IMR-90 (cell line): ENCODE results near the gene NHSL2. TPM values are rescaled to one million over a fixed set of nuclear protein-coding genes. Genes with fewer than 3 reads are reported as not detected.

Experiments used
- ATAC-seq: fragments of 200-7000 bp; cut with Tn5 transposase; 2 replicates; pipeline ENCODE4 v1.9.1; 2020; ENCODE audit warnings: low read depth, mild to moderate bottlenecking, moderate library complexity
- BruUV-seq: library from RNA; stranded (reverse); fragments of 400-500 nt; replicated peaks from 2 replicates; lab custom pipeline; 2021; lab: Mats Ljungman, UMichigan
- CTCF ChIA-PET: fragments of 300-600 bp; formaldehyde crosslinking; extraction: SDS; loops from one replicate; lab custom pipeline; 2021; ENCODE audit warnings: antibody characterized with exemption; lab: Yijun Ruan, JAX
- POLR2A ChIA-PET: fragments of 300-600 bp; sonication (Branson Sonifier 250); formaldehyde crosslinking; loops from one replicate; lab custom pipeline; 2022; ENCODE audit warnings: antibody characterized with exemption; ENCODE audit not compliant: unreplicated experiment; lab: Charles Lee
- DNase-seq: peaks from one replicate; pipeline ENCODE4 v3.0.0; 2013
- H2AFZ ChIP-seq: replicated peaks from 2 replicates; pipeline ENCODE3; 2013; ENCODE audit warnings: low read length, mild to moderate bottlenecking; ENCODE audit not compliant: poor library complexity
- H2AK5ac ChIP-seq: 2 replicates; pipeline ENCODE4 v1.6.1; 2013; ENCODE audit warnings: low read depth, low read length, inconsistent platforms
- H2AK9ac ChIP-seq: replicated peaks from 2 replicates; pipeline ENCODE3; 2013; ENCODE audit warnings: mild to moderate bottlenecking, low read depth, low read length, moderate library complexity; ENCODE audit not compliant: poor library complexity
- H2BK120ac ChIP-seq: 2 replicates; pipeline ENCODE4 v1.6.1; 2013; ENCODE audit warnings: low read depth, low read length, inconsistent platforms
- H2BK15ac ChIP-seq: 3 replicates; pipeline ENCODE4 v1.6.1; 2013; ENCODE audit warnings: low read depth, low read length, inconsistent platforms
- H2BK20ac ChIP-seq: 2 replicates; pipeline ENCODE4 v1.6.1; 2013; ENCODE audit warnings: low read depth, mild to moderate bottlenecking, inconsistent platforms, low read length, moderate library complexity
- H2BK5ac ChIP-seq: 2 replicates; pipeline ENCODE4 v1.6.1; 2013; ENCODE audit warnings: mild to moderate bottlenecking, low read depth, low read length, inconsistent platforms; ENCODE audit not compliant: poor library complexity, severe bottlenecking
- H3K14ac ChIP-seq: replicated peaks from 2 replicates; pipeline ENCODE4 v1.6.1; 2013; ENCODE audit warnings: low read depth, low read length, inconsistent platforms
- H3K18ac ChIP-seq: 2 replicates; pipeline ENCODE4 v1.6.1; 2013; ENCODE audit warnings: low read depth, low read length, control low read depth
- H3K23ac ChIP-seq: 2 replicates; pipeline ENCODE4 v1.6.1; 2013; ENCODE audit warnings: low read depth, low read length, inconsistent platforms
- H3K27ac ChIP-seq: 2 replicates; pipeline ENCODE4 v1.5.1; 2013; ENCODE audit warnings: mild to moderate bottlenecking, control low read depth, low read length; ENCODE audit not compliant: insufficient read depth
- H3K27me3 ChIP-seq: 2 replicates; pipeline ENCODE4 v1.6.1; 2013; ENCODE audit warnings: low read length; ENCODE audit not compliant: control insufficient read depth, insufficient read depth
- H3K36me3 ChIP-seq: 2 replicates; pipeline ENCODE4 v1.6.1; 2013; ENCODE audit warnings: low read length, mixed read lengths; ENCODE audit not compliant: control insufficient read depth, insufficient read depth
- H3K4ac ChIP-seq: 2 replicates; pipeline ENCODE4 v1.6.1; 2013; ENCODE audit warnings: low read depth, low read length, inconsistent platforms
- H3K4me1 ChIP-seq: 2 replicates; pipeline ENCODE4 v1.6.1; 2013; ENCODE audit warnings: low read length, mixed read lengths; ENCODE audit not compliant: control insufficient read depth, insufficient read depth
- H3K4me2 ChIP-seq: 2 replicates; pipeline ENCODE4 v1.6.1; 2013; ENCODE audit warnings: low read depth, mild to moderate bottlenecking, control low read depth, low read length, moderate library complexity
- H3K4me3 ChIP-seq: 2 replicates; pipeline ENCODE4 v1.5.1; 2013; ENCODE audit warnings: low read depth, mild to moderate bottlenecking, control low read depth, low read length, moderate library complexity; ENCODE audit not compliant: insufficient read depth
- H3K56ac ChIP-seq: 2 replicates; pipeline ENCODE4 v1.6.1; 2013; ENCODE audit warnings: low read length, inconsistent platforms; ENCODE audit not compliant: insufficient read depth; ENCODE audit errors: extremely low read depth
- H3K79me1 ChIP-seq, 2 experiments: 2 replicates each; pipeline ENCODE4 v1.6.1; 2013; ENCODE audit warnings: low read length in 2 of 2, inconsistent platforms in 1 of 2, low read depth in 1 of 2
- H3K9ac ChIP-seq: 2 replicates; pipeline ENCODE4 v1.6.1; 2013; ENCODE audit warnings: low read depth, low read length, control low read depth
- H3K9me1 ChIP-seq: 2 replicates; pipeline ENCODE4 v1.6.1; 2013; ENCODE audit warnings: low read length, inconsistent platforms; ENCODE audit not compliant: insufficient read depth
- H3K9me3 ChIP-seq: 2 replicates; pipeline ENCODE4 v1.6.1; 2013; ENCODE audit warnings: low read length; ENCODE audit not compliant: control insufficient read depth, insufficient read depth
- H4K20me1 ChIP-seq: 2 replicates; pipeline ENCODE4 v1.6.1; 2013; ENCODE audit warnings: low read length, inconsistent platforms; ENCODE audit not compliant: insufficient read depth
- H4K5ac ChIP-seq: 2 replicates; pipeline ENCODE4 v1.6.1; 2013; ENCODE audit warnings: mild to moderate bottlenecking, low read depth, low read length, control low read depth
- H4K8ac ChIP-seq, 2 experiments: 2 replicates each; pipeline ENCODE4 v1.6.1; 2013; ENCODE audit warnings: low read depth in 2 of 2, low read length in 2 of 2, control low read depth in 1 of 2, inconsistent platforms in 1 of 2
- H4K91ac ChIP-seq: 2 replicates; pipeline ENCODE4 v1.6.1; 2013; ENCODE audit warnings: low read depth, low read length, inconsistent platforms; ENCODE audit not compliant: insufficient read depth
- FOS ChIP-seq: fragments of 150-350 bp; IDR thresholded peaks from 2 replicates; pipeline ENCODE4 v1.6.1; 2016; ENCODE audit warnings: low read depth, low read length
- MAFK ChIP-seq: IDR thresholded peaks from 2 replicates; pipeline ENCODE4 v1.6.1; 2012; ENCODE audit warnings: low read depth, low read length, improper control_type of control experiment
- RCOR1 ChIP-seq: IDR thresholded peaks from 2 replicates; pipeline ENCODE4 v1.6.1; 2012; ENCODE audit warnings: mild to moderate bottlenecking, low read length, improper control_type of control experiment; ENCODE audit not compliant: insufficient replicate concordance
- RFX5 ChIP-seq: IDR thresholded peaks from 2 replicates; pipeline ENCODE4 v1.8.0; 2012; ENCODE audit warnings: low read depth, mild to moderate bottlenecking, low read length, moderate library complexity
- SMC3 ChIP-seq: fragments of 150-350 bp; IDR thresholded peaks from 2 replicates; pipeline ENCODE4 v1.6.1; 2016; ENCODE audit warnings: low read depth, mild to moderate bottlenecking, antibody characterized with exemption, low read length, moderate library complexity
- WGBS, 2 experiments: methylation state at CpG; one replicate each; pipeline versions ENCODE4 v1.1.5 to v1.1.7; 2013; ENCODE audit warnings: missing lambda C conversion rate in 2 of 2; ENCODE audit not compliant: insufficient read length in 1 of 2; ENCODE audit errors: extremely low coverage in 2 of 2; 5-methylcytosine and 5-hydroxymethylcytosine counted together
- dilution Hi-C: fragments of 300-500 bp; cut with HindIII; formaldehyde crosslinking; loops from one replicate; pipeline ENCODE4 v1.14.3; 2018; ENCODE audit warnings: low sequenced_read_pairs; ENCODE audit not compliant: unreplicated experiment
- in situ Hi-C: fragments of 300-500 bp; cut with MboI; formaldehyde crosslinking; loops from 3 replicates; pipeline ENCODE4 v1.14.3; 2019; ENCODE audit warnings: low sequenced_read_pairs, inconsistent platforms, mixed read lengths
- intact Hi-C: fragments of 100-400 bp; cut with micrococcal nuclease; formaldehyde crosslinking; loops from 2 replicates; pipeline ENCODE4 v1.10.0; 2022
- polyA plus RNA-seq, 3 experiments: library from polyadenylated mRNA; depleted of rRNA; stranded (reverse); fragments of >200 nt; gene quantifications; 2 replicates each; pipeline ENCODE4 v1.2.3, GENCODE V29; 2012; ENCODE audit warnings: low replicate concordance in 1 of 3
- total RNA-seq: library from RNA; depleted of rRNA; stranded (reverse); fragments of >200 nt; gene quantifications from 2 replicates; pipeline ENCODE4 v1.2.3, GENCODE V29; 2012

NHSL2 gene
- total and polyA plus RNA-seq, 2 of the 4 experiments (the other 2 are of a cell fraction), result 0.72 to 0.75 TPM

GRCh38 chrX:71923516-71923915, 12.9 kb downstream of the NHSL2 start:
- no peaks in the 10 kb centered on the region for H4K20me1 ChIP-seq
- H2BK5ac ChIP-seq, result no peak overlapping the region
- no peak overlapping the region for H3K14ac ChIP-seq
- no peak overlapping the region for H2BK20ac ChIP-seq
- H3K4me2 ChIP-seq, result no peak overlapping the region
- H2AFZ ChIP-seq, result no peak overlapping the region
- no peak for TF ChIP-seq SMC3
- no peak for TF ChIP-seq RFX5
- no peak for TF ChIP-seq FOS
- no peak for TF ChIP-seq MAFK
- TF ChIP-seq RCOR1, result no peak
- no peak overlapping the region for H3K4ac ChIP-seq
- H3K27ac ChIP-seq, result no peak overlapping the region
- H3K9me1 ChIP-seq, result no peaks in the 10 kb centered on the region
- in situ Hi-C loops (no loop called here), intact Hi-C loops (no loop called here), dilution Hi-C loops (no loop called here)
- H2AK5ac ChIP-seq, result no peak overlapping the region
- H3K4me1 ChIP-seq, result no peaks in the 10 kb centered on the region; the same call in 1 of the 2 replicates
- H3K56ac ChIP-seq, result no peak overlapping the region
- no peak overlapping the region for H2BK120ac ChIP-seq
- no peak overlapping the region for H3K9ac ChIP-seq
- POLR2A ChIA-PET, result no interaction called here
- no peaks in the 10 kb centered on the region for H3K79me1 ChIP-seq
- no TSS peak for BruUV-seq
- no CpG with 5 or more reads among the region's 3 CpGs for WGBS, 2 experiments
- no peak overlapping the region for H4K5ac ChIP-seq
- H4K91ac ChIP-seq, result no peak overlapping the region
- no peaks in the 10 kb centered on the region for H3K9me3 ChIP-seq
- no peak overlapping the region for H3K18ac ChIP-seq
- no peak overlapping the region for H4K8ac ChIP-seq
- H2AK9ac ChIP-seq, result no peak overlapping the region
- peaks cover 20% of the 10 kb centered on the region for H3K27me3 ChIP-seq
- H3K23ac ChIP-seq, result no peak overlapping the region
- DNase-seq (no peak), ATAC-seq (no peak)
- no peaks in the 10 kb centered on the region for H3K36me3 ChIP-seq
- CTCF ChIA-PET, result no interaction called here
- no peak overlapping the region for H3K4me3 ChIP-seq
- H2BK15ac ChIP-seq, result no peak overlapping the region
